Measurements from ENCODE around the gene GPR150. TPM values are rescaled to one million over a fixed set of nuclear protein-coding genes. Genes with fewer than 3 reads are reported as not detected.

GPR150 gene
- total RNA-seq, 4 donors from 2014 or later: 0.95 to 4.1 TPM; not detected in 2

DNA sequence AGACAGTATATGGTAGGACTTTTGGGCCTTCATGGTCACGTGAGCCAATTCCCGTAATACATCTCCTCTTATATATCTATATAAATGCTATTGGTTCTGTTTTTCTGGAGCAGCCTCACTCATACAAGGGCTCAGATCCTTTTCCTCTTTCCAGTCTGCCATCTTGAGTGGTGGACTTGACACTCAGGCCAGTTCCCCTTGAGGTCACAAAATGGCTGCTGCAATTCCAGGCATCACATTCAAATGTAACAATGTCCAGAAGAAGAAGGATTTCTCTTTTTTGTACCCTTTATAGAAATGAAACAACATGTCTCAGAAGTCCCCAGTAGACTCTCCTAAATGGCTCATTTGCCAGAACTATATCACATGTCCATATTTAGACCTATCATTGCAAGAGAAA is 4.5 kb downstream of the GPR150 start:
- Histone ChIP-seq H3K9me3 (no peaks in the 10 kb centered on the region), H3K36me3 (no peaks in the 10 kb centered on the region), H3K4me1 (peaks cover 0 to 30% (median 2%) of the 10 kb centered on the region in 4 donors), H3K4me3 (no peak overlapping the region), H3K27ac (no peak overlapping the region), H3K27me3 (no peaks in the 10 kb centered on the region)
- TF ChIP-seq, protein P1, sequence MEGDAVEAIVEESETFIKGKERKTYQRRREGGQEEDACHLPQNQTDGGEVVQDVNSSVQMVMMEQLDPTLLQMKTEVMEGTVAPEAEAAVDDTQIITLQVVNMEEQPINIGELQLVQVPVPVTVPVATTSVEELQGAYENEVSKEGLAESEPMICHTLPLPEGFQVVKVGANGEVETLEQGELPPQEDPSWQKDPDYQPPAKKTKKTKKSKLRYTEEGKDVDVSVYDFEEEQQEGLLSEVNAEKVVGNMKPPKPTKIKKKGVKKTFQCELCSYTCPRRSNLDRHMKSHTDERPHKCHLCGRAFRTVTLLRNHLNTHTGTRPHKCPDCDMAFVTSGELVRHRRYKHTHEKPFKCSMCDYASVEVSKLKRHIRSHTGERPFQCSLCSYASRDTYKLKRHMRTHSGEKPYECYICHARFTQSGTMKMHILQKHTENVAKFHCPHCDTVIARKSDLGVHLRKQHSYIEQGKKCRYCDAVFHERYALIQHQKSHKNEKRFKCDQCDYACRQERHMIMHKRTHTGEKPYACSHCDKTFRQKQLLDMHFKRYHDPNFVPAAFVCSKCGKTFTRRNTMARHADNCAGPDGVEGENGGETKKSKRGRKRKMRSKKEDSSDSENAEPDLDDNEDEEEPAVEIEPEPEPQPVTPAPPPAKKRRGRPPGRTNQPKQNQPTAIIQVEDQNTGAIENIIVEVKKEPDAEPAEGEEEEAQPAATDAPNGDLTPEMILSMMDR (IDR thresholded peaks at IDR 0.05): no peak
- TF ChIP-seq POLR2A (IDR thresholded peaks at IDR 0.05): no peak
- DNase-seq: no peak

DNA sequence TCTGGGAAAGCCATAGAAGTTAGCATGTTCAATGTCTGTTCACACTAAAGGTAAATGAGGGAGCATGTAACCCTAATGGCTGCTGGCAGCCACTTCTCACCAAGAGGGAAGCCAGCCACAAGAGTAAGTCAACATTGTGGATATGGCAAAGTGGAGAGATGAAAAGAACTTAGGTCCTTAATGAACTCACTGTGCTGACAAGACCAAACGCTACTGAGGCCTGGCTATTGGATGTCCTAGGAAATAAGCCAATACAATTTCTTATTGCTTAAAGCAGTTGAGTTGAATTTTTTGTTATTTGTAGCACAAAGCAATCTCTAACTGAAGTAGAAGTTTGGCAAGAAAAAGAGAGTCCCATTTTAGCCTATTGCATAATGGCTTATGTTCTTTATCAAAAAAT is 6.8 kb downstream of the GPR150 start:
- Histone ChIP-seq H3K27ac (no peak overlapping the region), H3K4me3 (no peak overlapping the region), H3K9me3 (no peaks in the 10 kb centered on the region), H3K36me3 (no peaks in the 10 kb centered on the region), H3K4me1 (peaks cover 0 to 19% (median 0%) of the 10 kb centered on the region in 4 donors), H3K27me3 (no peaks in the 10 kb centered on the region)
- no peak for TF ChIP-seq POLR2A (IDR thresholded peaks at IDR 0.05)
- TF ChIP-seq, protein P1 (IDR thresholded peaks at IDR 0.05): no peak
- no peak for DNase-seq

DNA sequence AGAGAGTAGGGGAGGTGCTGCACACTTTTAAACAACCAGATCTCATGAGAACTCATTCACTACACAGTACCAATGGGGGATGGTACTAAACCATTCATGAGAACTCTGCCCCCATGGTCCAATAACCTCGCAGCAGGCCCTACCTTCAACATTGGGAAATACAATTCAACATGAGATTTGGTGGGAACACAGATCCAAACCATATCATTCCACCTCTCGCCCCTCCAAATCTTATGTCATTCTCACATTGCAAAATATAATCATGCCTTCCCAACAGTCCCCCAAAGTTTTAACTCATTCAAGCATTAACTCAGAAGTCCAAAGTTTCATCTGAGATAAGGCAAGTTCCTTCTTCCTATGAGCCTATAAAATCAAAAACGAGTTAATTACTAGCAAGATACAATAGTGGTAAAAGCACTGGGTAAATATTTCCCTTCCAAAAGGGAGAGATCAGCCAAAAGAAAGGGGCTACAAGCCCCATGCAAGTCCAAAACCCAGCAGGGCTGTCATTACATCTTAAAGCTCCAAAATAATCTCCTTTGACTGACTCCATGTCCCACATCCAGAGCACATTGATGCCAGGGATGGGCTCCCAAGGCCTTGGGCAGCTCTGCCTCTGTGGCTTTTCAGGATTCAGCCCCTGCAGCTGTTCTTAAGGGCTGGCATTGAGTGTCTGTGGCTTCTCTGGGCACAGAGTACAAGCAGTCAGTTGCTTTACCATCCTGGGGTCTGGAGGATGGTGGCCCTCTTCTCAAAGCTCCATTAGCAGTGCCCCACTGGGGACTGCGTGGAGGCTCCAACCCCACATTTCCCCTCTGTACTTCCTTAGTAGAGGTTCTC is 8.3 kb downstream of the GPR150 start:
- Histone ChIP-seq H3K4me3 (no peak overlapping the region), H3K27ac (no peak overlapping the region), H3K36me3 (no peaks in the 10 kb centered on the region), H3K27me3 (no peaks in the 10 kb centered on the region), H3K9me3 (no peaks in the 10 kb centered on the region), H3K4me1 (peaks cover 0 to 15% (median 0%) of the 10 kb centered on the region in 4 donors)
- no peak for TF ChIP-seq POLR2A (IDR thresholded peaks at IDR 0.05)
- TF ChIP-seq, protein P1 (IDR thresholded peaks at IDR 0.05): no peak
- DNase-seq: no peak

DNA sequence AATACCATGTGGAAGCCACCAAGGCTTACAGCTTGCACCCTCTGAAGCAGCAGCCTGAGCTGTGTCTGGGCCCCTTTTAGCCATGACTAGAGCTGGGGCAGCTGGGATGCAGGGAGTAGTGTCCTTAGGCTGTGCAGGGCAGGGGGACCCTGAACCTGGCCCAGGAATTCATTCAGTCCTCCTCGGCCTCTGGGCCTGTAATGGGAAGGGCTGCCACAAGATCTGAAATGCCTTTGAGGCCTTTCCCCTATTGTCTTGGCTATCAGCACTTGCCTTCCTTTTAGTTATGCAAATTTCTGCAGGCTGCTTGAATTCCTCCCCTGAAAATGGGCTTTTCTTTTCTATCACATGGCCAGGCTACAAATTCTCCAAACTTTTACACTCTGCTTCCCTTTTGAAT is 9.0 kb downstream of the GPR150 start:
- no peaks in the 10 kb centered on the region for H3K36me3 ChIP-seq
- no peaks in the 10 kb centered on the region for H3K9me3 ChIP-seq
- TF ChIP-seq, protein P1 (IDR thresholded peaks at IDR 0.05): no peak
- no peak for TF ChIP-seq POLR2A (IDR thresholded peaks at IDR 0.05)
- DNase-seq: no peak
- H3K27ac ChIP-seq: no peak overlapping the region
- H3K27me3 ChIP-seq: no peaks in the 10 kb centered on the region
- H3K4me1 ChIP-seq: peaks cover 0 to 15% (median 0%) of the 10 kb centered on the region in 4 donors
- H3K4me3 ChIP-seq: no peak overlapping the region

DNA sequence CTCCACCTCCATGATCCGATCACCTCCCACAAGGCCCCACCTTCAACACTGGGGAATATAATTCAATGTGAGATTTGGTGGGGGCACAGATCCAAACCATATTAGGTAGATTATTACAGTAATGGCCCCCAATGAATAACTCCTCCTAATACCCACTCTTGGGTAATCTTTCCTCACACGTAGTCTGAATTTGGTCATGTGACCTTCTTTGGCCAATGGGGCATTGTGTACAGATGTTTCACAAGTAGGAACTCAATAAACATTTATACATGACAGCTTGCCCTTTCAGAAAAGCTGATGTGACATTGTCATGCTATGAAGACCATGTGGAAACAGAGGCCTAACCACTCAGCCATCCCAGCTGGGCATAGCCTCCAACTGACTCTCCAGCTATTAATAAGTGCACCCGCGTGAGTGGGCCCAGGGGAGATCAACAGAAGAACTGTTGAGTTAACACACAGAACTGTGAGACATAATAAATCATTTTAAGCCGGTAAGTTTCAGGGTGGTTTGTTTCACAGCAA is 10.6 kb downstream of the GPR150 start:
- no peak overlapping the region for H3K27ac ChIP-seq
- no peaks in the 10 kb centered on the region for H3K9me3 ChIP-seq

More for the DNA sequence above, 10.6 kb downstream of the GPR150 start:
- DNase-seq: no peak
- Histone ChIP-seq H3K36me3 (no peaks in the 10 kb centered on the region), H3K4me3 (no peak overlapping the region), H3K27me3 (no peaks in the 10 kb centered on the region), H3K4me1 (peaks cover 0 to 15% (median 0%) of the 10 kb centered on the region in 4 donors)
- TF ChIP-seq POLR2A (IDR thresholded peaks at IDR 0.05): no peak
- TF ChIP-seq, protein P1 (IDR thresholded peaks at IDR 0.05): no peak

Data from Peyer's patch (tissue), 4 donors.